Mucosa of descending colon (tissue), 3 donors: ENCODE measurements around the gene TRMT1. TPM values are rescaled to one million over a fixed set of nuclear protein-coding genes. Genes with fewer than 3 reads are reported as not detected.
"Not testable (repeated sequence)": the region's sequence is repeated elsewhere in the genome, so short reads cannot be mapped to it uniquely, and the experiment has no call there.

ENCODE experiments used
- ATAC-seq: fragments of 200-7000 bp; cut with Tn5 transposase; one replicate; pipeline ENCODE4 v1.9.1; 2020; ENCODE audit warnings: mild to moderate bottlenecking, moderate library complexity
- DNase-seq, 3 donors: peaks; one replicate each; pipeline ENCODE4 v3.0.0-alpha.2; 2020
- H3K36me3 ChIP-seq: fragments of 200-600 bp; one replicate; pipeline ENCODE4 v1.8.0; 2021; ENCODE audit warnings: low read depth, mild to moderate bottlenecking
- H3K4me1 ChIP-seq: fragments of 200-600 bp; one replicate; pipeline ENCODE4 v1.8.0; 2021; ENCODE audit warnings: low read depth, mild to moderate bottlenecking
- H3K4me3 ChIP-seq: fragments of 200-600 bp; one replicate; pipeline ENCODE4 v1.8.0; 2021; ENCODE audit warnings: mild to moderate bottlenecking
- H3K9me3 ChIP-seq: fragments of 200-600 bp; one replicate; pipeline ENCODE4 v1.8.0; 2021; ENCODE audit warnings: mild to moderate bottlenecking
- intact Hi-C, 2 donors: fragments of 100-400 bp; cut with DNase I in 1 of 2; cut with micrococcal nuclease in 1 of 2; formaldehyde crosslinking; loops; one replicate each; pipeline versions ENCODE4 v1.11.0 to v1.11.1; 2022; cut with DNase I, micrococcal nuclease
- long read RNA-seq, 2 donors: library from polyadenylated mRNA; unstranded; transcript quantifications; one replicate each; pipeline ENCODE4 v2.0.0, GENCODE V29; 2019 to 2021
- total RNA-seq, 3 donors: library from RNA; stranded (reverse); fragmentation: NEBNext Ultra II Directional in 2 of 3; extraction: Animal tissue kit (Norgen Biotek cat#: 25700) in 2 of 3; gene quantifications; one replicate each; pipeline versions ENCODE4 v1.2.1 to v1.2.4, GENCODE V29; 2021 to 2023
- TF ChIP-seq, protein P1 (sequence below): fragments of 200-600 bp; IDR thresholded peaks from one replicate; pipeline ENCODE4 v1.8.0; 2022; ENCODE audit warnings: antibody characterized with exemption, mild to moderate bottlenecking
- donor health status: DM: no; HTN: no; CAD: no; lungs with moderate emphysema.
- donor health status: DM: no; HTN: no; CAD: no.
- donor health status: DM: no; HTN: yes; CAD: no.

Gene TRMT1
- total RNA-seq: 10 to 100 TPM; 26.6 to 37.9 (median 30.0) TPM
- long read RNA-seq, donor 1, transcript TRMT1-202 (17 exons, 2,142 nt): major isoform, 11 of 50 reads
- long read RNA-seq, donor 1, partial matches to known transcripts: 14 of 50 reads
- long read RNA-seq, donor 1, other reads (novel, unspliced or antisense): 23 of 50 reads
- long read RNA-seq, donor 2, partial matches to known transcripts: 4 of 14 reads
- long read RNA-seq, donor 2, other reads (novel, unspliced or antisense): 6 of 14 reads

DNA sequence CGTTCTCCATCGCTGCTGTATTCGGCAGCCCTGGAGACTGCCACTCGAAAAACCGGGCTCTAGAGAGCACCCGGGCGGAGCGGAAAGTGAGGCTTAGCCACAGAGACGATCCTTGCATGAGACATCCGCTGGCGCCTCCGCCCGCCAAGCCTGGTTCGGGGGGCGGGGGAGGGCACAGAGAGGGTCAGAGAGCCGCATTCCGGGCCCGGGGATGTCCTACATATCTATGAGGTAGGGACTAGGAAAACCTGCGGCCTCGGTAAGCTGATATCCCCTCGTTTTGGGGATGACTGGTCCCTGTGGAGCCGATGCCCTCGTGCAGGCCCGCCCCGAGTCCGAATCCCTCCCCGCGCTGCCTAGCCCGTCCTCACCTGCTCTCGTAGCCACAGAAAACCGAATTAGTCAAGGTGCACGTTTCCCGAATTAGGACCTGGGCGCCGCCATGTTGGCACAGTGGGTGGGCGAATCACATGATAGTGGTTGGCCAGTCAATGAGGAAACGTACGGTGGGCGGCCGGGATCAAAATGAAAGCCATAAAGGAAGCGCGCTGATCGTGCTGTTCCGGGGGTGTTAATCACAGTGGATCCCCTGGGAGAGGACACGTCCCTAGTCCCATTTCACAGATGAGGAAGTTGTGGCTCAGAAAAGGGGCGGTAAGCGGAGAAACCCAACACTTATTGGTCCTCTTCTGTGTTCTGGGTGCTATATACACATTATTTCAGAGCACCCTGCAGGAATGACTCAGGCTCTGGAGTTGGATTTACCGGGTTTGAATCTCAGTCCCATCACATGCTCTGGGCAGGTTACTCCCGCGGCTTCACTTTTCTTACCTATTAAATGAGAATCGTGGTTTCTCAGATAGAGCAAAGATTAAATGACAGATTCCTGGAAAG lies at the start of gene TRMT1:
TSS of gene TRMT1 (minus strand) at position 459 of the 894 bp plus-strand sequence. CDS start at position 118, 341 bp downstream.
- DNase-seq: peak; percentile 93 to 98 (median 93)
- intact Hi-C loops: no loop called here
- no peaks in the 10 kb centered on the region for H3K9me3 ChIP-seq
- TF ChIP-seq, protein P1, sequence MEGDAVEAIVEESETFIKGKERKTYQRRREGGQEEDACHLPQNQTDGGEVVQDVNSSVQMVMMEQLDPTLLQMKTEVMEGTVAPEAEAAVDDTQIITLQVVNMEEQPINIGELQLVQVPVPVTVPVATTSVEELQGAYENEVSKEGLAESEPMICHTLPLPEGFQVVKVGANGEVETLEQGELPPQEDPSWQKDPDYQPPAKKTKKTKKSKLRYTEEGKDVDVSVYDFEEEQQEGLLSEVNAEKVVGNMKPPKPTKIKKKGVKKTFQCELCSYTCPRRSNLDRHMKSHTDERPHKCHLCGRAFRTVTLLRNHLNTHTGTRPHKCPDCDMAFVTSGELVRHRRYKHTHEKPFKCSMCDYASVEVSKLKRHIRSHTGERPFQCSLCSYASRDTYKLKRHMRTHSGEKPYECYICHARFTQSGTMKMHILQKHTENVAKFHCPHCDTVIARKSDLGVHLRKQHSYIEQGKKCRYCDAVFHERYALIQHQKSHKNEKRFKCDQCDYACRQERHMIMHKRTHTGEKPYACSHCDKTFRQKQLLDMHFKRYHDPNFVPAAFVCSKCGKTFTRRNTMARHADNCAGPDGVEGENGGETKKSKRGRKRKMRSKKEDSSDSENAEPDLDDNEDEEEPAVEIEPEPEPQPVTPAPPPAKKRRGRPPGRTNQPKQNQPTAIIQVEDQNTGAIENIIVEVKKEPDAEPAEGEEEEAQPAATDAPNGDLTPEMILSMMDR: no peak
- ATAC-seq: peak; percentile 85
- peaks cover 23% of the 10 kb centered on the region for H3K4me1 ChIP-seq
- H3K4me3 ChIP-seq: peak within 1 kb of the TSS; percentile 75
- no peaks in the 10 kb centered on the region for H3K36me3 ChIP-seq

DNA sequence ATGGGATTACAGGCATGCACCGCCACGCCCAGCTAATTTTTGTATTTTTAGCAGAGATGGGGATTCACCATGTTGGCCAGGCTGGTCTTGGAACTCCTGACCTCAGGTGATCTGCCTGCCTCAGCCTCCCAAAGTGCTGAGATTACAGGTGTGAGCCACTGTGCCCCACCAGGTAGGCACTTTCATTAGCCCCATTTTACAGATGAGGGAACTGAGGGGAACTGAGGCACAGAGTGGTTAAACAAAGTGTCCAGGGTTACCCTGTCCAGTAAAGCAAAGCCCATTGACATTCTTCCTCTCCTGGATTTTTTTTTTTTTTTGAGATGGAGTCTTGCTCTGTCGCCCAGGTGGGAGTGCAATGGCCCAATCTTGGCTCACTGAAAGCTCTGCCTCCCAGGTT lies 49.6 kb upstream of the TRMT1 start:
- H3K36me3 ChIP-seq, H3K9me3 ChIP-seq: not testable (repeated sequence)

DNA sequence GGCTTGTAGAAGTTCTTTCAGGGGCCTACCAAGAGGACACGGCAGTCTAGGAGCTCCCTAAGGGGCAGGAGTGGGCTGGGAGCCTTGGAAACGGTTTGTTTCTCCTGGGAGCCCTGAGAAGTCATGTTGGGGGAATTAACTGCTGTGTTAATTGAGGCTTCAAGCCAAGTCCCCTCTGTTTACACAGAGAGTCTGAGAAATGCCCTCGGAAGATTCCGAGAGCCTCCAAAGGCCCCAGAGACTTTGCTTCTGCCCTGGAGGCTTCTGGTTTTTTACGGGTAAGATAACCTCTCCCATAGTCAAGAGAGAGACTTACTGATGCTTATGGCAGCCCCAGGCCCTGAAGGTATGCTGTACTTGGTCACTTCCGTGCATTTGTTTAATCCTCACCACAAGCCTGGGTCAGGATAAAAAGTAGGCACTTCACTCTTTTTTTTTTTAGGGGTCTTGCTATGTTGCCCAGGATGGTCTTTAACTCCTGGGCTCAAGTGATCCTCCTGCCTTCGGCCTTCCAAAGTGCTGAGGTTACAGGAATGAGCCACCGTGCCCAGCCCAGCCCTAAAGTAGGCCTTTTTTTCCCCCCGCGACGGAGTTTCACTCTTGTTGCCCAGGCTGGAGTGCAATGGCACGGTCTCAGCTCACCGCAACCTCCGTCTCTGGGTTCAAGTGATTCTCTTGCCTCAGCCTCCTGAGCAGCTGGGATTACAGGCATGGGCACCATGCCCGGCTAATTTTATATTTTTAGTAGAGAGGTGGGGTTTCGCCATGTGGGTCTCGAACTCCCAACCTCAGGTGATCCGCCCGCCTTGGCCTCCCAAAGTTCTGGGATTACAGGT lies 48.8 kb upstream of the TRMT1 start:
- no peaks in the 10 kb centered on the region for H3K36me3 ChIP-seq
- H3K9me3 ChIP-seq: no peaks in the 10 kb centered on the region
- peaks cover 62% of the 10 kb centered on the region for H3K4me1 ChIP-seq
- no peak overlapping the region for H3K4me3 ChIP-seq
- peak in 1 of 3 donors; percentile 50 for DNase-seq
- no peak for ATAC-seq
- intact Hi-C loops: no loop called here
- TF ChIP-seq, protein P1: no peak

More for the DNA sequence above, 49.6 kb upstream of the TRMT1 start:
- intact Hi-C loops, H3K4me3 ChIP-seq, DNase-seq, ATAC-seq: not testable (repeated sequence)
- peaks cover 62% of the 10 kb centered on the region for H3K4me1 ChIP-seq

DNA sequence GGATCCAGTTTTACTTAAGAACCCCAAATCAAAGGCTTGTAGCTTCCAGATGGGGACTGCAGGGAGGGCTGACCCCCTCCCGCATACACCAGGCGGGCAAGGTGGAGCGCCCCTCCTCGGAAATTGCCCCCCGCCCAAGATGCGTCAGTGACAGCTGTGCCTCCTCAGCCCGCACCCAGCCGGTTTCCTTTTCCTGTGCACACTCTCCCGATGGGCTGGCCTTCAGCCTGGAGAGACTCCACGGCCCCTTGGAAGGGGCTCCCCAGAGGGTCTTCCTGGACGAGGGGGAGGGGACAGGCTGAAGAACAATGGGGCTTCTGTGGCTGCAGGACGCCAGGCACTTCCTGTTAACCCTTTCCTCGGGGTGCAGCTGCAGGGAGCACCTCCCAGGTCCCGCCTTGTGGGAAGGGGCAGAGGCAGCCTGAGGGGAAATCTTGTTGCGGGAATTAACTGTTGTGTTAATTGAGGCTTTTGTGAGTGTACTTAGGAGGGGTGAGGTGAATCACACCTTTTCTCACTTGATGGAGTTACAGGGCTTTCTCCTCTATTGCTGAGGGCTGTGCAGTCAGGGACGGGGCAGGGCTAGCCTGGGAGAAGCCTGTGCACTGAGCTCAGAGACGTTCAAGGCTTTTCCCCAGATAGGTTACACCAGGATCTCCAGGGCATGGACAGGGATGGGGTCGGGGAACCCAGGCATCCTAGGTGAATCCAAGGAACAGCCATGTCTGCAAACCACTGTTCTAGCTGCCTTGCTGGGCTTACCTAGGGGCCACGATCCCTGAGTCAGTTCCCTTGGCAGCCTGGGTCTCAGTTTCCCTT lies 48.0 kb upstream of the TRMT1 start:
- TF ChIP-seq, protein P1: no peak
- Histone ChIP-seq H3K36me3 (no peaks in the 10 kb centered on the region), H3K4me3 (no peak overlapping the region), H3K9me3 (no peaks in the 10 kb centered on the region), H3K4me1 (peaks cover 54% of the 10 kb centered on the region)
- ATAC-seq (peak; percentile 28), DNase-seq (peak; percentile 76 to 84 (median 81))
- intact Hi-C loops: no loop called here

DNA sequence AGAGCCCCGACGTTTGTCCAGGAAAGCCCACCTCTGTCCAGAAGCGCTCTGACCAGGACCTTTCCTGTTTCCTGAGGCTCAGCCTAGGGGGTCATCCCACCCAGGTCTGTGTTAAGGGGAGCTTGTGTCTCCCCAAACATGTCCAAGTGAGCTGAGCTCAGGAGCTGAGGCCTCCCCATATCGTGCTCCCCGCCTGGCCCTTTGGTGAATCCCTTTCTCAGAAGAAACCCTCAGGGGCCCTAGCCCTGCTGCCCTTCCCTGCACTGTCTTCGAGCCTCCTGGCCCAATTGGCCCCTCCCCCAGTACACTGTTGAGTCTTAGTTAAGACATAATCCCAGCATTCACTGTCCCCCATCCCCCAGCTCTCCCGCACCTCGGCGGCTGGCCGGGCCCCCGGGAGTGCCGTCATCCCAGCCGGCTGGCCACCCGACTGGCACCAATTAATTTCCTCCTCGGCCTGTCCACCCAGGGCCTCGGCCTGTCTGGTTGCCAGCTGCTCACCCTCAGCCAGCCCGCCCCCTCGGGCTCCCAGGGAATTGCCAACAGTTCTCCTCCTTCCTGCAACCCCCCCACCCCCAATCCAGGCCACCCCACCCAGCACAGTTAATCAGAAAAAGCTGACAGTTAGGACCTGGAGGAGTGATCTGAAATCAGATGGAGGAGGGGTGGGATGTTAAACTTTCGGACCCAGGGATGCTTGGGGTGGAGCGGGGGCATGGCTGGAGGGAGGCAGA lies 47.2 kb upstream of the TRMT1 start:
- TF ChIP-seq, protein P1: no peak
- H3K9me3 ChIP-seq: no peaks in the 10 kb centered on the region
- no peak overlapping the region for H3K4me3 ChIP-seq
- DNase-seq (peak; percentile 82 to 89 (median 84)), ATAC-seq (peak; percentile 24)
- peaks cover 52% of the 10 kb centered on the region for H3K4me1 ChIP-seq
- no peaks in the 10 kb centered on the region for H3K36me3 ChIP-seq
- intact Hi-C loops: no loop called here
